Testis (tissue), 2 donors: ENCODE data around the gene CPNE9.

Experiments used
- POLR2A ChIP-seq: fragments of 450-650 bp; IDR thresholded peaks from one replicate; pipeline ENCODE4 v1.6.1; 2017; ENCODE audit warnings: antibody characterized with exemption, mild to moderate bottlenecking, moderate library complexity
- TF ChIP-seq, protein P1 (sequence below), 3 experiments: fragments of 450-650 bp in 2 of 3; fragments of 200-600 bp in 1 of 3; sonication (generic) in 1 of 3; IDR thresholded peaks; one replicate each; pipeline ENCODE4 v1.5.1; 2016 to 2019; ENCODE audit warnings: antibody characterized with exemption in 3 of 3, mild to moderate bottlenecking in 2 of 3, moderate library complexity in 1 of 3

DNA sequence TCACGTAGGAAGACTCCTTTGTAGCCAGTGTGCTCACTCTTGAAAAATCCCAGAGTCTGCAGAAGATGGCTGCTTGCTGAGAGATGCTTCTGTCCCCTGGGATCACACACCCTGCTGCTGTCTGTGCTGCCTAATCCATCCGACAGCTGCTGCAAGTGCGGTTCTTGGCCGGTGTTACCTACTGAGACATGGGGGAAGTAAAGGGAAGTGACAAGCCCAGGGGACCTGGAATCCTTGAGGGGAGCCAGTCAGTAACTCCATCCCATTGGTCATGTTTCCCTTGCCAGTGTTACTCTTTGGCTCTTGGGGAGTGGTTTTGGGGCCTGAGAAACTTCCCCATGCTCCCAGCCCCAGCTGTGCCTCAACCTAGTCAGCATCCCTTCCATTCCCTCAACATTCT is 8.3 kb upstream of the CPNE9 start:
- TF ChIP-seq POLR2A, result no peak
- TF ChIP-seq, protein P1, sequence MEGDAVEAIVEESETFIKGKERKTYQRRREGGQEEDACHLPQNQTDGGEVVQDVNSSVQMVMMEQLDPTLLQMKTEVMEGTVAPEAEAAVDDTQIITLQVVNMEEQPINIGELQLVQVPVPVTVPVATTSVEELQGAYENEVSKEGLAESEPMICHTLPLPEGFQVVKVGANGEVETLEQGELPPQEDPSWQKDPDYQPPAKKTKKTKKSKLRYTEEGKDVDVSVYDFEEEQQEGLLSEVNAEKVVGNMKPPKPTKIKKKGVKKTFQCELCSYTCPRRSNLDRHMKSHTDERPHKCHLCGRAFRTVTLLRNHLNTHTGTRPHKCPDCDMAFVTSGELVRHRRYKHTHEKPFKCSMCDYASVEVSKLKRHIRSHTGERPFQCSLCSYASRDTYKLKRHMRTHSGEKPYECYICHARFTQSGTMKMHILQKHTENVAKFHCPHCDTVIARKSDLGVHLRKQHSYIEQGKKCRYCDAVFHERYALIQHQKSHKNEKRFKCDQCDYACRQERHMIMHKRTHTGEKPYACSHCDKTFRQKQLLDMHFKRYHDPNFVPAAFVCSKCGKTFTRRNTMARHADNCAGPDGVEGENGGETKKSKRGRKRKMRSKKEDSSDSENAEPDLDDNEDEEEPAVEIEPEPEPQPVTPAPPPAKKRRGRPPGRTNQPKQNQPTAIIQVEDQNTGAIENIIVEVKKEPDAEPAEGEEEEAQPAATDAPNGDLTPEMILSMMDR (IDR thresholded peaks at IDR 0.05), result no peak
